22Rv1 (cell line): ENCODE data around the gene SHISA6.

Experiments
- H3K27ac ChIP-seq: fragments of 450-650 bp; 2 replicates; pipeline ENCODE4 v1.5.1; 2017
- CTCF ChIP-seq: fragments of 450-650 bp; IDR thresholded peaks from 2 replicates; pipeline ENCODE4 v1.5.1; 2017; ENCODE audit warnings: mild to moderate bottlenecking
- ZFX ChIP-seq: fragments of 450-650 bp; IDR thresholded peaks from 2 replicates; pipeline ENCODE4 v1.6.1; 2017; ENCODE audit warnings: antibody characterized with exemption, borderline replicate concordance

SHISA6 gene

GRCh38 chr17:11245187-11245586, 4.2 kb downstream of the SHISA6 start:
- no peak for TF ChIP-seq ZFX
- TF ChIP-seq CTCF = no peak
- no peak overlapping the region for H3K27ac ChIP-seq

DNA sequence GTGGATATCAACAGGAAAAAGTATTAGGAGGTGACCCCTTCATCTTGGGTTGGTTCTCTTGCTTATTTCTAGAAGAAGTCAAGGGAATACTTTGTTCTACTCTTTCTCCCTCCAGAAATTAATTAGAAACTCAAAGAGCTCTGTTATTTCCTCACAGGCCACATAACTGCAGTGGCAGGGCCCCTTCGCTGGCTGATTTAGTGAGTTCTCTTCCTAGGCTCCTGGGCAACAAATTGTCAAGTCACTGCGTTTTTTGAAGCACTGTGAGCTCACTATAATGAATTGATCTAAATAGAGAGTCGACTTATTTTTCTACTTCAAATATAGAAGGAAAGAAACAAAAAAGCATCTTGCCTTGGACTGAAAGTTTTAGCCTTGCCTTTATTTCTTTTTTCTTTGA, 4.8 kb downstream of the SHISA6 start:
- TF ChIP-seq ZFX (no peak), CTCF (no peak)
- no peak overlapping the region for H3K27ac ChIP-seq

DNA sequence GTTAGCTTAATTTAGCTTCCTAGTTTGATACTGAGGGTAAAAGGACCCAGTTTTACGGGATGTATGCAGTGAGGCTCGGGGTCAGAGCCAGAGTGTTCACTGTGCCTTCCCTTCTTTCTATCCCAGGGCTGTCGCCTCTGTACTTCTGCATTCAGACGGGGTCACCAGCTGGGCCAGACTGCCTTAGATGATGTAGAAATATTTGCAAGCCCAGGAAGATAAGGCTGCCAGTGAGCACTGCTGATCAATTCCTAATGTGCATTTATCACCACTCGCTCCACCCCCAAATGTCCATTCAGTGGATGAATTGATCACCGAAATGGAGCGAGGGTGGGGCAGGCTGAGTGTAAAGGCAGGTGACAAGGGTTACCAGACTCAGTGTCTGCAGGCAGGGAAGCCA, 9.1 kb downstream of the SHISA6 start:
- TF ChIP-seq ZFX (no peak), CTCF (no peak)
- H3K27ac ChIP-seq = no peak overlapping the region

DNA sequence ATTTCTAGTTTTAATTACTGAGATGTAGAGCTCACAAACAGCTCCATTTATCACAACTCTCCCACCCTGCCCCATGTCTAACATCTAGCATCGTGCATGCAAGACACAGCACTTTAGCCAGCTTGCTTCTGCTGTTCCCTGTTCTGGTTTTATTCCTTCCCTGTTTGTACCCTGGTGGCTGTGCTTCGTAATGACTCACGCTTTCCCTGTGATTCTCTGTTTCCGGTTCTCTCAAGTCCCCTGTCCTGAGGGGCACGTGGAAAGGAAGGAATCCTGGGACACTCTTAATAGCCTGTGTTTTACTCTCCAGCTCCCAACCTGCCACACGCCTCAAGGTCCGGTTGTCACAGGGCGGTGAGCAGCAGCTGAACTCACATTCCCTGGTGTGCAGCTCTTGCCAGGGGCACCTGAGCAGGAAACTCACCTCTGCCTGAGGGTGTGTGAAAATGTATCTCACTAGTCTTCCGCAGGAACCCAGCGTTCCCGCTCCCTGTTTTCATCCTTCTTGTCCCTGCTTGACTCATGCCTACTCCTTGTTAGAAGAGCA, 10.6 kb downstream of the SHISA6 start:
- no peak for TF ChIP-seq CTCF
- no peak for TF ChIP-seq ZFX
- H3K27ac ChIP-seq = no peak overlapping the region

- no peak for TF ChIP-seq CTCF
- no peak for TF ChIP-seq ZFX
Measured at GRCh38 chr17:11252146-11252545, 11.1 kb downstream of the SHISA6 start.

DNA sequence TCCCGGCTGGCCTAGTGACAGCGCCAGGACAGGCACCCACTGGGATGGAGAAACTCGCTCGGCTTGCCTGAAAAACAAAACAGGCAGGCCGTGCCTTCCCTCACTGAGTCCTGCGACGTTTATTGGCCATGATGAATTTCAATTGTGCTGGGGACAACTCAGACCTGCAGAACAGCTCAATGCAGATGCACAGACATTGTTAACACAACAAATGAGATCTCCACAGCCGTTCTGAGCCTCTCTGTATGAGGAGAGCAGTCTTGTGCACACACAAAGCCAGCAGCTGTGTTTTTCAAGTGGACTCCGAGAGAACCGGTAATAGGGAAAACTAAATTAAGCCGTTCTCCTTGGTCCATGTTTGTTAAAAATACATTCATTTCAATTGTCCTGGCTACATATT, 15.9 kb downstream of the SHISA6 start:
- no peak for TF ChIP-seq ZFX
- no peak for TF ChIP-seq CTCF
- H3K27ac ChIP-seq = no peak overlapping the region

More at GRCh38 chr17:11252146-11252545, 11.1 kb downstream of the SHISA6 start:
- no peak overlapping the region for H3K27ac ChIP-seq

DNA sequence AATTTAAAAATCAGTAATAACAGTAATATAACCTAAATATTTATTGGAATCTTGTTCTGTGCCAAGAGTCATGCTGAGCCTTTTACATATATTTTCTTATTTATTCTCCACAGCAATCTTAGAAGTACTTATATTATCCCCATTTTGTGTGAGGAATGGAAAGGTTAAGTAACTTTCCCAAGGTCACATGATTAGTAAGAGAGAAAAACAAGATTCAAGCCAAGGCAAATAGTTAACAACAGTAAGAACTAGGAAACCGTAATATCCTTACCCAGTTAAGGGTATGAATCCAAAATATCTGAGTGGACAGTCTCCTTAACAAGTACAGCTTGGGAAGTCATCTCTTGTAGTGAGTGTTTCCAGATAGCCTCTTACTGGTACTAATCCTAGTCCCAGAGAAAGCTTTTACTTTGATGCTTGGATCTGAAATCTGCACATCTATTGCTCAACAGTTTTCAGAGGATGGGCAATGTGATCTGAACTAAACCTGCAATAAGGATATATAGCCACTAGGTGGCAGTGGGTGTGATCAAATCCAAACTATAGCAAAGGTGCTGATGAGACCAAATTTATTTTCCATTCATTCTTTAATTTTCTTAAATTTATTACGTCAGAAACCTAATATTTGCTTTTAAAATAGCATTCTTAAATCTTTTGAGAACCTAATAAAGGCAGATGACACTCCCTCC, 23.3 kb downstream of the SHISA6 start:
- no peak overlapping the region for H3K27ac ChIP-seq
- TF ChIP-seq ZFX (no peak), CTCF (peak; percentile 65)
